HepG2 (cell line): ENCODE measurements around the gene PPP1R9B. TPM values are rescaled to one million over a fixed set of nuclear protein-coding genes. Genes with fewer than 3 reads are reported as not detected.

ENCODE experiments used
- BRD4 ChIP-seq: sonication (generic); formaldehyde crosslinking; IDR thresholded peaks from 2 replicates; pipeline ENCODE4 v1.4.0; 2020; ENCODE audit warnings: missing genetic modification reagents
- ELF3 ChIP-seq: IDR thresholded peaks from 2 replicates; pipeline ENCODE4 v1.6.1; 2016; ENCODE audit warnings: missing genetic modification reagents, missing compliant biosample characterization
- ERF ChIP-seq: IDR thresholded peaks from 2 replicates; pipeline ENCODE4 v1.6.1; 2018; ENCODE audit warnings: missing biosample characterization, missing genetic modification reagents
- HNF4G ChIP-seq, 2 experiments: sonication (generic) in 1 of 2; formaldehyde crosslinking in 1 of 2; IDR thresholded peaks; 2 replicates each; pipeline versions ENCODE4 v1.4.0 to v1.6.1; 2011 to 2020; ENCODE audit warnings: borderline replicate concordance in 2 of 2, low read depth in 2 of 2, mild to moderate bottlenecking in 2 of 2, low read length in 1 of 2, missing genetic modification reagents in 1 of 2, moderate library complexity in 1 of 2
- HNRNPLL ChIP-seq: fragments of 200-400 bp; formaldehyde crosslinking; IDR thresholded peaks from 2 replicates; pipeline ENCODE4 v1.6.1; 2017; ENCODE audit warnings: mild to moderate bottlenecking, low read depth, low read length; ENCODE audit not compliant: poor library complexity, severe bottlenecking
- HOXA3 ChIP-seq: sonication (generic); formaldehyde crosslinking; IDR thresholded peaks from 2 replicates; pipeline ENCODE4 v1.5.0; 2020; ENCODE audit warnings: missing genetic modification reagents
- KLF16 ChIP-seq, 2 experiments: sonication (generic) in 1 of 2; formaldehyde crosslinking in 1 of 2; IDR thresholded peaks; 2 replicates each; pipeline versions ENCODE4 v1.6.1 to v1.8.0; 2016 to 2023; ENCODE audit warnings: missing genetic modification reagents in 2 of 2, missing compliant biosample characterization in 1 of 2
- MZF1 ChIP-seq: sonication (generic); formaldehyde crosslinking; IDR thresholded peaks from 2 replicates; pipeline ENCODE4 v1.8.1; 2023; ENCODE audit warnings: mild to moderate bottlenecking, missing genetic modification reagents, borderline replicate concordance
- NAIF1 ChIP-seq: sonication (generic); formaldehyde crosslinking; IDR thresholded peaks from 2 replicates; pipeline ENCODE4 v1.5.0; 2020; ENCODE audit warnings: mild to moderate bottlenecking, missing genetic modification reagents, borderline replicate concordance
- SAP130 ChIP-seq: IDR thresholded peaks from 2 replicates; pipeline ENCODE4 v1.6.1; 2016; ENCODE audit warnings: low read depth
- TBP ChIP-seq: sonication (generic); formaldehyde crosslinking; IDR thresholded peaks from 2 replicates; pipeline ENCODE4 v1.5.0; 2020; ENCODE audit warnings: missing genetic modification reagents
- THAP11 ChIP-seq: IDR thresholded peaks from 2 replicates; pipeline ENCODE4 v1.6.1; 2016; ENCODE audit warnings: missing biosample characterization, missing genetic modification reagents
- TMF1 ChIP-seq: sonication (generic); formaldehyde crosslinking; IDR thresholded peaks from 2 replicates; pipeline ENCODE4 v1.8.1; 2022; ENCODE audit warnings: low read depth, missing genetic modification reagents
- ZFX ChIP-seq: sonication (generic); formaldehyde crosslinking; IDR thresholded peaks from 2 replicates; pipeline ENCODE4 v1.4.0; 2020; ENCODE audit warnings: mild to moderate bottlenecking, low read depth, missing genetic modification reagents, moderate library complexity
- ZNF235 ChIP-seq: sonication (generic); formaldehyde crosslinking; IDR thresholded peaks from 2 replicates; pipeline ENCODE4 v1.8.1; 2023; ENCODE audit warnings: mild to moderate bottlenecking, missing genetic modification reagents, borderline replicate concordance
- ZNF460 ChIP-seq: sonication (generic); formaldehyde crosslinking; IDR thresholded peaks from 2 replicates; pipeline ENCODE4 v1.5.1; 2020; ENCODE audit warnings: missing genetic modification reagents, mild to moderate bottlenecking, borderline replicate concordance
- ZNF563 ChIP-seq: sonication (generic); formaldehyde crosslinking; IDR thresholded peaks from 2 replicates; pipeline ENCODE4 v1.8.0; 2022; ENCODE audit warnings: mild to moderate bottlenecking, moderate library complexity, missing genetic modification reagents
- ZNF703 ChIP-seq: sonication (generic); formaldehyde crosslinking; IDR thresholded peaks from 2 replicates; pipeline ENCODE4 v1.5.1; 2020; ENCODE audit warnings: missing genetic modification reagents, mild to moderate bottlenecking, moderate library complexity, borderline replicate concordance
- ZNF720 ChIP-seq: sonication (generic); formaldehyde crosslinking; IDR thresholded peaks from 2 replicates; pipeline ENCODE4 v1.4.0; 2020; ENCODE audit warnings: missing genetic modification reagents
- polyA plus RNA-seq, 8 experiments: library from polyadenylated mRNA; depleted of rRNA in 3 of 8; stranded (reverse) in 7 of 8; unstranded in 1 of 8; fragments of >200 nt; fragmentation: Illumina TruSeq in 4 of 8; extraction: Trizol in 4 of 8; gene quantifications; 2 replicates each; pipeline versions ENCODE4 v1.2.1 to v1.2.3, GENCODE V29; 2011 to 2016; ENCODE audit warnings: low read depth in 4 of 8, missing spikeins in 1 of 8, mixed read lengths in 1 of 8; ENCODE audit not compliant: insufficient read depth in 1 of 8
- total RNA-seq, 5 experiments: library from RNA; depleted of rRNA; stranded (reverse); fragments of >200 nt; fragmentation: Illumina TruSeq; extraction: Trizol; gene quantifications; 2 replicates each; pipeline ENCODE4 v1.2.3, GENCODE V29; 2016; ENCODE audit warnings: low read depth in 1 of 5
- TF ChIP-seq, protein P1 (sequence below): IDR thresholded peaks from 2 replicates; pipeline ENCODE4 v1.4.0; 2020; ENCODE audit warnings: mild to moderate bottlenecking, missing genetic modification reagents
- TF ChIP-seq, protein P2 (sequence below): sonication (generic); formaldehyde crosslinking; IDR thresholded peaks from 2 replicates; pipeline ENCODE4 v1.8.1; 2022; ENCODE audit warnings: low read depth, mild to moderate bottlenecking, missing genetic modification reagents
- TF ChIP-seq, protein P3 (sequence below): IDR thresholded peaks from 2 replicates; pipeline ENCODE4 v1.6.1; 2016; ENCODE audit warnings: missing genetic modification reagents, missing compliant biosample characterization

Gene PPP1R9B
- total and polyA plus RNA-seq, 2 of the 13 experiments (the other 11 are each of a cell fraction or from before 2014, with no cell fraction given): 9.4 to 15.8 TPM

DNA sequence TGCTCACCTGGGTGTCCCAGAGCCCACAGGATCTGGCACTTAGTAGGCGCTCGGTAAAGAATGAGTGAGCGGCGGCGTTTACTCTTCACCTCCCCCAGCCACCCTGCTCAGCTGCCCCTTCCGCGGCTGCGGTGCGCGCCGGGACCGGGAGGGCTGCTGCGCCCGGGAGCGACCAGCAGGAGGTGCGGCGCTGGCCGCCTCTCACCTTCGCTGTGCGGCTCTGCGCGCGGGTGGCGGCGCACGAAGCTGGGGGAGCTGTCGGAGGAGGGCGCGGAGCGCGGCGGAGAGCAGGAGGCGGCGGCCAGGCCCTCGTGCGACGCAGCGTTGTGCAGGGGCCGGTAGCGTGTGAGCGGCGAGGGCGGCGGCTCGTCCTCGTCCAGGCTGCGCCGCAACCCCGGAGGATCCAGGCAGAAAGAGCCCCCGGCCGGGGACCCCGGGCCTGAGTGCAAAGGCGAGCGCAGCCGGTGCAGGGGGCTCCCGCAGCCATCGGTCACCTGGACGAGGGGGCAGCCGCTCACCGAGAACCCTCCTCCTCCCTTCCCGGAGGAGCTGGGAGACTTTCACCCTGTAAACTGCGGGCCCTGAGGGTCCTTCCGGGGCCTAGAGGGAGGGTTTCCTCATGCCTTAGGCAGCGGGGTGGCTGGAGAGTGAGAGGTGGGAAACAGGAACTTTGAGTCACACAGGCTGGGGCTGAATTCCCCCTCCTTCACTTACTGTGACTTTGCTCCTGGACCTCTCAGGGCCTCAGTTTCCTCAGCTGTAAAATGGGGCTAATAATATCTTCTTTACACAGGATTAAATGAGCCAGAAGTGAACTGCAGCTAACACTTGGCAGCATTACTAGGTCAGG lies 33.0 kb downstream of the PPP1R9B start (continued):
- TF ChIP-seq, protein P1, sequence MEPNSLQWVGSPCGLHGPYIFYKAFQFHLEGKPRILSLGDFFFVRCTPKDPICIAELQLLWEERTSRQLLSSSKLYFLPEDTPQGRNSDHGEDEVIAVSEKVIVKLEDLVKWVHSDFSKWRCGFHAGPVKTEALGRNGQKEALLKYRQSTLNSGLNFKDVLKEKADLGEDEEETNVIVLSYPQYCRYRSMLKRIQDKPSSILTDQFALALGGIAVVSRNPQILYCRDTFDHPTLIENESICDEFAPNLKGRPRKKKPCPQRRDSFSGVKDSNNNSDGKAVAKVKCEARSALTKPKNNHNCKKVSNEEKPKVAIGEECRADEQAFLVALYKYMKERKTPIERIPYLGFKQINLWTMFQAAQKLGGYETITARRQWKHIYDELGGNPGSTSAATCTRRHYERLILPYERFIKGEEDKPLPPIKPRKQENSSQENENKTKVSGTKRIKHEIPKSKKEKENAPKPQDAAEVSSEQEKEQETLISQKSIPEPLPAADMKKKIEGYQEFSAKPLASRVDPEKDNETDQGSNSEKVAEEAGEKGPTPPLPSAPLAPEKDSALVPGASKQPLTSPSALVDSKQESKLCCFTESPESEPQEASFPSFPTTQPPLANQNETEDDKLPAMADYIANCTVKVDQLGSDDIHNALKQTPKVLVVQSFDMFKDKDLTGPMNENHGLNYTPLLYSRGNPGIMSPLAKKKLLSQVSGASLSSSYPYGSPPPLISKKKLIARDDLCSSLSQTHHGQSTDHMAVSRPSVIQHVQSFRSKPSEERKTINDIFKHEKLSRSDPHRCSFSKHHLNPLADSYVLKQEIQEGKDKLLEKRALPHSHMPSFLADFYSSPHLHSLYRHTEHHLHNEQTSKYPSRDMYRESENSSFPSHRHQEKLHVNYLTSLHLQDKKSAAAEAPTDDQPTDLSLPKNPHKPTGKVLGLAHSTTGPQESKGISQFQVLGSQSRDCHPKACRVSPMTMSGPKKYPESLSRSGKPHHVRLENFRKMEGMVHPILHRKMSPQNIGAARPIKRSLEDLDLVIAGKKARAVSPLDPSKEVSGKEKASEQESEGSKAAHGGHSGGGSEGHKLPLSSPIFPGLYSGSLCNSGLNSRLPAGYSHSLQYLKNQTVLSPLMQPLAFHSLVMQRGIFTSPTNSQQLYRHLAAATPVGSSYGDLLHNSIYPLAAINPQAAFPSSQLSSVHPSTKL: peak; percentile 24; the same call in 1 of the 2 replicates
- TF ChIP-seq KLF16 (CRISPR knock-in tag; IDR thresholded peaks at IDR 0.05) (peak in 1 of 2 experiments; percentile 41; a peak in 1 of 4 replicates), ZNF235 (CRISPR knock-in tag) (0 out of 2 replicates have a peak, but pooled peaks have one; percentile 59), ZNF563 (CRISPR knock-in tag) (peak; percentile 55; the same call in 1 of the 2 replicates), ZNF703 (CRISPR knock-in tag) (no peak), HOXA3 (CRISPR knock-in tag) (peak; percentile 84), ZNF460 (CRISPR knock-in tag) (no peak), MZF1 (CRISPR knock-in tag) (no peak), BRD4 (CRISPR knock-in tag) (no peak), TBP (CRISPR knock-in tag) (no peak), TMF1 (CRISPR knock-in tag) (no peak), NAIF1 (no peak), SAP130 (CRISPR knock-in tag) (peak; percentile 61), HNRNPLL (peak; percentile 71), THAP11 (peak; percentile 25; the same call in 1 of the 2 replicates), ERF (CRISPR knock-in tag) (peak; percentile 47; the same call in 1 of the 2 replicates), ZFX (CRISPR knock-in tag) (peak; percentile 54), HNF4G (IDR thresholded peaks at IDR 0.05; ENCODE audit: borderline replicate concordance, low read depth, low read length) (no peak), HNF4G (CRISPR knock-in tag; IDR thresholded peaks at IDR 0.05; ENCODE audit: borderline replicate concordance, low read depth) (no peak), ZNF720 (CRISPR knock-in tag) (no peak), ELF3 (CRISPR knock-in tag) (peak; percentile 21; the same call in 1 of the 2 replicates)
- TF ChIP-seq, protein P2, sequence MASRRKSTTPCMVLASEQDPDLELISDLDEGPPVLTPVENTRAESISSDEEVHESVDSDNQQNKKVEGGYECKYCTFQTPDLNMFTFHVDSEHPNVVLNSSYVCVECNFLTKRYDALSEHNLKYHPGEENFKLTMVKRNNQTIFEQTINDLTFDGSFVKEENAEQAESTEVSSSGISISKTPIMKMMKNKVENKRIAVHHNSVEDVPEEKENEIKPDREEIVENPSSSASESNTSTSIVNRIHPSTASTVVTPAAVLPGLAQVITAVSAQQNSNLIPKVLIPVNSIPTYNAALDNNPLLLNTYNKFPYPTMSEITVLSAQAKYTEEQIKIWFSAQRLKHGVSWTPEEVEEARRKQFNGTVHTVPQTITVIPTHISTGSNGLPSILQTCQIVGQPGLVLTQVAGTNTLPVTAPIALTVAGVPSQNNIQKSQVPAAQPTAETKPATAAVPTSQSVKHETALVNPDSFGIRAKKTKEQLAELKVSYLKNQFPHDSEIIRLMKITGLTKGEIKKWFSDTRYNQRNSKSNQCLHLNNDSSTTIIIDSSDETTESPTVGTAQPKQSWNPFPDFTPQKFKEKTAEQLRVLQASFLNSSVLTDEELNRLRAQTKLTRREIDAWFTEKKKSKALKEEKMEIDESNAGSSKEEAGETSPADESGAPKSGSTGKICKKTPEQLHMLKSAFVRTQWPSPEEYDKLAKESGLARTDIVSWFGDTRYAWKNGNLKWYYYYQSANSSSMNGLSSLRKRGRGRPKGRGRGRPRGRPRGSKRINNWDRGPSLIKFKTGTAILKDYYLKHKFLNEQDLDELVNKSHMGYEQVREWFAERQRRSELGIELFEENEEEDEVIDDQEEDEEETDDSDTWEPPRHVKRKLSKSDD (CRISPR knock-in tag): peak; percentile 82; the same call in 1 of the 2 replicates
- TF ChIP-seq, protein P3, sequence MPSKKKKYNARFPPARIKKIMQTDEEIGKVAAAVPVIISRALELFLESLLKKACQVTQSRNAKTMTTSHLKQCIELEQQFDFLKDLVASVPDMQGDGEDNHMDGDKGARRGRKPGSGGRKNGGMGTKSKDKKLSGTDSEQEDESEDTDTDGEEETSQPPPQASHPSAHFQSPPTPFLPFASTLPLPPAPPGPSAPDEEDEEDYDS (CRISPR knock-in tag): no peak
